Adrenal gland (tissue), 5 donors: Measurements from ENCODE around the gene FUT6.

Experiments
- POLR2A ChIP-seq, 2 donors: fragments of 450-650 bp; IDR thresholded peaks; one replicate each; pipeline ENCODE4 v1.6.1; 2017; ENCODE audit warnings: antibody characterized with exemption in 2 of 2, mild to moderate bottlenecking in 2 of 2, moderate library complexity in 1 of 2
- TF ChIP-seq, protein P1 (sequence below), 6 experiments: fragments of 450-650 bp in 4 of 6; fragments of 200-600 bp in 2 of 6; sonication (generic) in 1 of 6; IDR thresholded peaks; 1 replicate in 5 of 6; 2 replicates in 1 of 6; pipeline versions ENCODE4 v1.5.1 to v1.8.0; 2016 to 2021; ENCODE audit warnings: antibody characterized with exemption in 6 of 6, mild to moderate bottlenecking in 2 of 6, moderate library complexity in 1 of 6
- donor health status: DM: no; HTN: no; CAD: no.

DNA sequence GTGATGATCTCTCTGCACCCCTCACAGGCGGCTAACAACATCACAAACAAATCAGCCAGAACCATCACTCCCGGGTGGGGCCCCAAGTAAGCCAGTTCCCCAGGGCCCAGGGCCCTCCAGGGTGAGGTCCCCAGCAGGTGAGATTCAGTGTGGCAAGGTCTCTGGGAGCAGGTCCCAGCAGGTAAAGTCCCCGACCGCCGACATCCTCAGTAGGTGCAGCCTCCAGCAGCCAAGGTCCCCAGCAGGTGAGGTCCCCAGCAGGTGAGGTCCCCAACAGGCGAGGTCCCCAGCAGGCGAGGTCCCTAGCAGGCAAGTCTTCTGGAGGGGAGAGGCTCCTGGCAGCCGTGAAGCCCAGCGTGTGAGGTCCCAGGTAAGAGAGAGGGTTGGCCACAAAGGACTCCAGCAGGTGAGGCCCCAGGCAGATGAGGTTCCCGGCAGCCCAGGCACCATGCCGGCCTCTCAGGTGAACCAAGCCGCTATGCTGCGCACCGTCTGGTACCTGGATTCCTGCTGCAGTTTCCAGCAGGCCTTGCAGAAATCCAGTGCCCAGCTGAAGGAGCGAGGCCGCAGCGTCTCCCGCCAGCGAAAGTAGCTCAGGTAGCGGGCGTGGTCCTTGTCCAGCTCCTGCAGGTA, 3.9 kb upstream of the FUT6 start:
- no peak for TF ChIP-seq POLR2A (IDR thresholded peaks at IDR 0.05)
- TF ChIP-seq, protein P1, sequence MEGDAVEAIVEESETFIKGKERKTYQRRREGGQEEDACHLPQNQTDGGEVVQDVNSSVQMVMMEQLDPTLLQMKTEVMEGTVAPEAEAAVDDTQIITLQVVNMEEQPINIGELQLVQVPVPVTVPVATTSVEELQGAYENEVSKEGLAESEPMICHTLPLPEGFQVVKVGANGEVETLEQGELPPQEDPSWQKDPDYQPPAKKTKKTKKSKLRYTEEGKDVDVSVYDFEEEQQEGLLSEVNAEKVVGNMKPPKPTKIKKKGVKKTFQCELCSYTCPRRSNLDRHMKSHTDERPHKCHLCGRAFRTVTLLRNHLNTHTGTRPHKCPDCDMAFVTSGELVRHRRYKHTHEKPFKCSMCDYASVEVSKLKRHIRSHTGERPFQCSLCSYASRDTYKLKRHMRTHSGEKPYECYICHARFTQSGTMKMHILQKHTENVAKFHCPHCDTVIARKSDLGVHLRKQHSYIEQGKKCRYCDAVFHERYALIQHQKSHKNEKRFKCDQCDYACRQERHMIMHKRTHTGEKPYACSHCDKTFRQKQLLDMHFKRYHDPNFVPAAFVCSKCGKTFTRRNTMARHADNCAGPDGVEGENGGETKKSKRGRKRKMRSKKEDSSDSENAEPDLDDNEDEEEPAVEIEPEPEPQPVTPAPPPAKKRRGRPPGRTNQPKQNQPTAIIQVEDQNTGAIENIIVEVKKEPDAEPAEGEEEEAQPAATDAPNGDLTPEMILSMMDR (IDR thresholded peaks at IDR 0.05), result no peak
